Inflammatory macrophage (primary cell): ENCODE results near the gene CPA4.

ENCODE experiments used
- DNase-seq, 2 donors: peaks; one replicate each; pipeline ENCODE4 v3.0.0-alpha.2; 2020 to 2022

CPA4 gene

DNA sequence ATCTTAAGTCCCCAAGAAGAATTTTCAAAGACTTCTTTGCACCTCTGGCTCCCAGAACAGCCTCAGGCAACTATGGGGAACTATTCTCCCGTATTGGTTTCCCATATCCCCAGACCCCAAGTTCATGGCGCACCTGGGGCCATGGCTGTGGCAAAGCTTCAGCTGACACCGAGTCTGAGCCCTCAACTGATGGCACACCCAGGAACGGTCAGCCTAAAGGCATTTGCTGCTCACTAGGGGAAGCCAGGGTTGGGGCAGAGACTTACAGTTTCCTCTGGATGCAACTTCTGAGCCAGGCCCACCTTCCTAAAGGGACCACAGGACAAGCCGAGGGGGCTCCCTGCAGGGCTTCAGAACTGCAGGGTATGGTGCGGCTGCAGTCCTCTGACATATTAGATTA, 73.6 kb downstream of the CPA4 start:
- no peak for DNase-seq

GRCh38 chr7:130367088-130367755, 74.3 kb downstream of the CPA4 start:
- DNase-seq, result no peak

GRCh38 chr7:130367836-130368746, 75.1 kb downstream of the CPA4 start:
- DNase-seq, result no peak

DNA sequence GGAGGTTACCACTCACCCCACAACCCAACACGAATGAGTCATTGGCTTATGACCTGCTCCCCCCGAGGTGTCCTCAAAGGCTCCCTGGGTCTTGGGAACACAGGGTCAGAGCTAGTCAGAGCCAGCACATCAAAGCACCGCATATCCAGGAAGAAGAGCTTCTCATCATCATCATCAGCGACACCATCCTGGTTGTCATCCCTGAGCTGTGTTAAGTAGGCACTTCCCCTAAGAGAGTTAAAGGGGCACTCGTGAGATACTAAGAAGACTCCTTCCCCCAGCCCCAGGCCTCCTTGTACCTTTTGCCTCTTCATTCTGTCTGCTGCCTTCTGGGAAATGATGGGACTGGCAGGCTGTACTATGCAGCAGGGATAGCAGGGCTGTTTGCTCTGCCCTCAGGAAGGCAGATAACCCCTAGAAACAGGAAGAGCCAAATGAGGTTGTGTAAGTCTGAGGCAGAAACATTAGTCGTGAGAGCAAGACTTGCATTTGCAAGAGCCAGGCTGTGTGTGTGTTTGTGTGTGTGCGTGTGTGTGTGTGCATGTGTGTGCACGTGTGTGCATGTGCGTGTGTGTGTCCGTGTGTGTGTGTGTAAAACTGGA, 76.2 kb downstream of the CPA4 start:
- DNase-seq, result peak; percentile 59 to 65

DNA sequence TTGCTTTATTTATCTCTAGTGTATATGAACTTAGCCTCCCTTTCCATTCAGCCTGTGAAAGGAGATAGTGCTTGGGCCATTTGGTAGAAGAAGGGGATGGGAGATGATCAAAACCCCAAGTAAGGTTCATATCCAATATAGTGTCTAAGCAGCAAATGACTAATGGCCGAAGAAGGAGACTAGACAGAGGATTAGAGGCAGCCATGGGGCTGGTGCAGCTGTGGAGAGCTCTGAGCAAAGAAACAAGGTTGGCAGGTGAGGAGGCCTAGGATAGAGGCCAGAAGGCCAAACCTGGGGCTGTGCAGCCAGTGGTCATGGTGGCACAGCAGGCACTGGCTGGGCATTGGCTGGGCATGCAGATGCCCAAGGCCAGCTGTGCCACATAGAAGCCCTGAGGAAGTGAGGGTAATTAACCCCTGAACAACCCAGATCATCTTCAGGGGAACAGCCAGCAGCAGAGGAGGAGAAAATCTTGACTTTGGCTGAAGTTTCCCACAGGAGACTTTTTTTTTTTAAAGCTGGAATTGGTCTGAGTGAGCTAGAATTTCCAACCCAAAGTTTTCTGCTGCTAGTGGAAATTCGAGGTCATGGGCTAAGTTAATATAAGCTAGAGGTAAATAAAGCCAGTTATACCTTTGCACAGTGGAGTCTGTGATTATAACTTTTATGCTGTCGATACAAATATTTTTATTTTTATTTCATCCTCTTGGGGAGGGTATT, 77.0 kb downstream of the CPA4 start:
- DNase-seq, result no peak

- no peak for DNase-seq
These were observed 78.1 kb downstream of the CPA4 start for GRCh38 chr7:130371046-130371445.

GRCh38 chr7:130372402-130373165, 79.6 kb downstream of the CPA4 start:
- no peak for DNase-seq
